NCI-H1436 treated with DMSO at 0.1 percent for 48 hours (cell line): ENCODE data around the gene ZNF182.
"Not testable (repeated sequence)": the region's sequence is repeated elsewhere in the genome, so short reads cannot be mapped to it uniquely, and the experiment has no call there.

Source experiments
- DNase-seq: peaks from one replicate; lab custom pipeline; 2025; lab: John Stamatoyannopoulos, UW

ZNF182 gene

GRCh38 chrX:48001260-48001659 is 2.5 kb downstream of the ZNF182 start:
- DNase-seq: no peak

DNA sequence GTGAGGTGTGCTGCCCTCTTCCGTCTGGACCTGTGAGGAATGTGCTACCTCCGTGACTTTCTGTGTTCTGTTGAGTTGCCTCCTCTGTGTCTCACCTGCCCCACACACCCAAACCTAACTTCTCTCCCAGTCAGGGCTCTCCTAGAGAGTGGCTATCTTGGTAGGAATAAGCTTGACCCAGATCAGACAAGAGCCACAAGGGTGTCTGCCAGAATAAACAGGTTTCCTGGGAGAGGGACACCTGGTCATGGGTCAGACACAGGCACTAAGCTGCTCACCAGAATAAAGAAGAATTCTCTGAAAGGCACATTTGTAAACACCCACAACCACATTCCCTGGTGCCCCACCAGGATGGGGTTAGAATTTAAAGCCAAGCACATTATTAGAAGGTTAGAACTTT is 11.1 kb downstream of the ZNF182 start:
- DNase-seq: no peak

DNA sequence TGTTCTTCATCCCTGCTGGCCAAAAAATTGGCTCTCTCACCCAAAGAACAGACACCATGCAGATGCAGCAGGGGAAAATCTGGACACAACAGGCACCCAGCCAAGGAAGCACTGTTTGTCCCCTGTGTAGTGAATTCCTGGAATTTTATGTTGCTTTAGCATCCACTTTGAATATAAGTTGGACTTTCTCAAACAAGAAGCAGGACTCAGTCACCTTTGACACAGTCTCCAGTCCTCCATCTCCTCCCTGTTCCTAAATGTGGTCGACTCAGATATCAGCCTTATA is 11.8 kb downstream of the ZNF182 start:
- no peak for DNase-seq

- DNase-seq: no peak
These were observed 12.3 kb downstream of the ZNF182 start for GRCh38 chrX:47991263-47992094.

DNA sequence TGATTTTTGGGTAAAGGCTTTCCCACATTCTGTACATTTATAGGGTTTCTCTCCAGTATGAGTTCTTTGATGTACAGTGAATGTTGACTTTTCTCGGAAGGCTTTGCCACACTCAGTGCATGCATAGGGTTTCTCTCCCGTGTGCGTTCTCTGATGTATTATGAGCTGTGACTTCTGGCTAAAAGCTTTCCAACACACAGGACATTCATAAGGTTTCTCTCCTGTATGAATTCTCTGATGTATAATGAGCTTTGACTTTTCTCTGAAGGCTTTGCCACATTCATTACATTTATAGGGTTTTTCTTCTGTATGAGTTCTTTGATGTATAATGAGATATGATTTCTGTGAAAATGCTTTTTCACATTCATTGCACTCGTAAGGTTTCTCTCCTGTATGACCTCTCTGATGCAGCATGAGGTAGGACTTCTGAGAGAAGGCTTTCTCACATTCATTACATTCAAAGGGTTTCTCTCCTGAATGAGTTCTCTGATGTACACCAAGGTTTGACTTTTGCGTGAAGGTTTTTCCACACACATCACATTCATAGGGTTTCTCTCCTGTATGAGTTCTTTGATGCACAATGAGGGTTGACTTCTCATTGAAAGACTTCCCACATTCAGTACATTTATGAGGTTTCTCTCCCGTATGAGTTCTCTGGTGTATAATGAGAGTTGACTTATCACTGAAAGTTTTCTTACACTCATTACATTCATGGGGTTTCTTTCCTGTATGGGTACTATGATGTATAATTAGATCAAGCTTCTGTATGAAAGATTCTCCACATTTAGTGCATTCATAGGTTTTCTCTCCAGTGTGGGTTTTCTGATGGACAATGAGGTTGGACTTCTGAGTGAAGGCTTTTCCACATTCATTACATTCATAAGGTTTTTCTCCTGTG is 27.3 kb downstream of the ZNF182 start:
- no peak for DNase-seq

- no peak for DNase-seq
These were observed 30.6 kb downstream of the ZNF182 start for GRCh38 chrX:47973235-47973634.

DNA sequence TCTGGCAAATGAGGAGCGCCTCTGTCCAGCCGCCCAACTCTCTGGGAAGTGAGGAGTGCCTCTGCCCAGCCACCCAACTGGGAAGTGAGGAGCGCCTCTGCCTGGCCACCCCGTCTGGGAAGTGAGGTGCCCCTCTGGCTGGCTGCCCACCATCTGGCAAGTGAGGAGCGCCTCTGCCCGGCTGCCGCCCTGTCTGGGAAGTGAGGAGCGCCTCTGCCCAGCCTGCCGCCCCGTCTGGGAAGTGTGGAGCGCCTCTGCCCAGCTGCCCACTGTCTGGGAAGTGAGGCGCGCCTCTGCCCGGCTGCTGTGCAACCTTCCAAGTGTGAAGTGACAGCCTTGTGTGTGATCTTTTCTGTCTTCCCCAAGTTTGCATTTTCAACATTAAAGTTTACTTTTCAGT is 38.3 kb downstream of the ZNF182 start:
- DNase-seq: not testable (repeated sequence)

- not testable (repeated sequence) for DNase-seq
These were observed 42.0 kb downstream of the ZNF182 start for GRCh38 chrX:47961830-47962229.

GRCh38 chrX:47960406-47960805 is 43.4 kb downstream of the ZNF182 start:
- no peak for DNase-seq

- no peak for DNase-seq
These were observed 44.9 kb downstream of the ZNF182 start for GRCh38 chrX:47958761-47959342.

- DNase-seq: not testable (repeated sequence)
These were observed 45.6 kb downstream of the ZNF182 start for GRCh38 chrX:47958206-47958605.

DNA sequence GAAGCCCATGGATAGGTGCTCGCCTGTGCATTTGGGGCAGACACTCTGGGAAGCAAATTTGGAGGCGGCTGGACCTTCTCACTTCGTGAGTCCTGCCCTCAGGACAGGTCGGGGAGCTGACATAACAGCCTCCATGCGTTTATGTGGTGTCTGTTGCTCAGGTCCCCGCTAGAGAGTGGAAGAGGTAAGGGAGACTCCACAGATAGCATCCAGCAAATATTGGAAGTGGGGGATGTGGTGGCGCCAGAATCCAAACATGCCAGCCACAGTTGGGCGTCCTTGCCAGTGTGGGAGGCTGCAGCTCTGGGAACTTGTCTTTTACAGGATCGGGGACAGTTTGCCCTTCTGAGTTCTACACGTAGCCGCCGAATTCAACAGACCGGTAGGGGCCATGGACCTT is 47.8 kb downstream of the ZNF182 start:
- DNase-seq: no peak

DNA sequence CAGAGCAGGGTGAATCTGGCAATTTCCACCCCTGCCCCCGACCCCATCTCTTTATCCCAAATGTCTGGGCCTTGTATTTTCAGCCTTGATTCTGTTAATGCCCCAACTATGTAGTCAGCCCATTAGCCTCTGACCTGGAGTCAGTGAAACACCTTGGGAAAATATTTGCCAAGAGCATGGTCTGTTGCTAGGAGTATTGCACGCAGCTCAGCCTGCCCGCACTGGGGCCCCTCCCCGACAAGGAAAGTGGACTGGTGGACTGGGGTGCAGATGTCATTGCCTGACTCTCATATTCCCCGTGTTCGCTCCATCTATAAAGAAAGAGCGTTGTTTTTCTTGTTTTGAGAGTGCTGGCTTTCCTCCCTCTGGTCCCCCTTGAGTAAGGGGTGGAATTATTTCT is 48.5 kb downstream of the ZNF182 start:
- not testable (repeated sequence) for DNase-seq

DNA sequence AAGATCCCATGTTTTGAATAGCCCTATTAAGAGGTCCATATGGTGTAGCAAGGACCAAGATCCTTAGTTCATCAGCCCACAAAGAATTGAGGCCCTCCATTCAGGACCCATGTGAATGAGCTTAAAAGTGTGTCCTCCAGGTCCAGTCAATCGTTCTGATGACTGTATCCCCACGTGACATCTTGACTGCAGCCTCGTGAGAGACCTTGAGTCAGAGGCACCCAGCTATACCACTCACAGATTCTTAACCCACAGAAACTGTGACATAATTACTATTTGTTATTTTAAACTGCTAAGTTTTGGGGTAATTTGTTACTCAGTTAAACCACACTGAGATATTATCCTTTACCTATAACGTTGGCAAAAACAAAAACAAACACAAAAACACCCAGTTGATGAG is 62.4 kb downstream of the ZNF182 start:
- DNase-seq: no peak

DNA sequence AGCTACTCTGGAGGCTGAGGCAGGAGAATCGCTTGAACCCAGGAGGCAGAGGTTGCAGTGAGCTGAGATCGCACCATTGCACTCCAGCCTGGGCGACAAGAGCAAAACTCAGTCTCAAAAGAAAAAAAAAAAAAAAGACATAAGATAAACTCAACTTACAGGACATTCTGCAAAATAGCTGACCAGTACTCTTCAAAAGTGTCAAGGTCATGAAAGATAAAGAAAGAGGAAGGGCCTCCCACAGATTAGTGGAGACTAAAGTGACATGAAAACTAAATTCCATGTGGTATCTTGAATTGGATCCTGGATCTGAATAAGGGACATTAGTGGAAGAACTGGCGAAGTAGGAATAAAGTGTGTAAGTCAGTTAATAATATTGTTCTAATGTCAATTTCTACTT is 63.3 kb downstream of the ZNF182 start:
- DNase-seq: no peak

DNA sequence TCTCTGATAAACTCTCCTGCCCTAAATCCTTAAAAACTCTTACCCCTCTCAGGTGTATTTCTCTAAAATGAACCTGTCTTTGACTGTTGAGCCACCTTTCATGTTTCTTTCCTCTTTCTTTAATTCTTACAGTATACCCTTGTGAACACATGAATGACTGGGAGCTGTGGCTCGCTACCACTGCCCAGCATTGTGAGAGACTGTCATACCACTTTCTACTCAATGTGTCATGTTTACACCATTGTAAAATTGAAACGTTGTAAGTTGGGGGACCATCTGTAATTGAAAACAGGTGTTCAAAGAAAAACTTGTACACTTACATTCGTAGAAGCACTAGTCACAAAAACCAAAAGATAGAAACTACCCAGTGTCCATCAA is 66.9 kb downstream of the ZNF182 start:
- no peak for DNase-seq

- no peak for DNase-seq
These were observed 67.4 kb downstream of the ZNF182 start for GRCh38 chrX:47936224-47936939.

- no peak for DNase-seq
These were observed 69.8 kb downstream of the ZNF182 start for GRCh38 chrX:47933946-47934345.

GRCh38 chrX:47931970-47932369 is 71.8 kb downstream of the ZNF182 start:
- DNase-seq: not testable (repeated sequence)

GRCh38 chrX:47927212-47927611 is 76.6 kb downstream of the ZNF182 start:
- no peak for DNase-seq
